D721Med (cell line): ENCODE measurements around the gene GPR45.
"Not testable (repeated sequence)": the region's sequence is repeated elsewhere in the genome, so short reads cannot be mapped to it uniquely, and the experiment has no call there.

Experiments used
- DNase-seq: peaks from one replicate; pipeline ENCODE4 v3.0.0; 2011; ENCODE audit warnings: low spot score; ENCODE audit not compliant: insufficient read length
- FAIRE-seq: peaks from 2 replicates; lab custom pipeline; 2011; peaks lifted over from hg19 to GRCh38; lab: Jason Lieb, UNC
- TF ChIP-seq, protein P1 (sequence below): IDR thresholded peaks from 2 replicates; pipeline ENCODE4 v1.5.1; 2012; ENCODE audit warnings: mild to moderate bottlenecking, control low read depth; ENCODE audit not compliant: insufficient read depth; ENCODE audit errors: missing control alignments

The GPR45 gene

DNA sequence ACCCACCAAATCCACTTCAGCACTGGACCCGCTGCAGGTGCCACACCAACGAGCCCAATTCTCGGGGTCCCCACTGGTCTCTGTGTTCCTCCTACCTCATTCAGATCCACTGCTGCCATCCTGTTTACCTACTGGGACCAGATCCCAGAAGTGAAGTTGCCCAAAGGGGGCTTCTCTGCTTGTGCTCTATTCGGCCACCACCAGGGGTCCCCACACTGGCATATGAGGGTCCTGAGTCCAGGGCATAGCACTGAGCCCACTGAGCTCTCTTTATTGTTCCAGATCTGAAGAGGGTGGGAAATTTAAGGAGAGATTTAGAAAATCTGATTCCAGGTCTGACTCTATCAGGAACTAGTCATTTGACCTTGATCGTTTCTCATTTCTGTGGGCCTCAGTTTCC lies 2.4 kb downstream of the GPR45 start:
- FAIRE-seq (no peak), DNase-seq (no peak)
- TF ChIP-seq, protein P1, sequence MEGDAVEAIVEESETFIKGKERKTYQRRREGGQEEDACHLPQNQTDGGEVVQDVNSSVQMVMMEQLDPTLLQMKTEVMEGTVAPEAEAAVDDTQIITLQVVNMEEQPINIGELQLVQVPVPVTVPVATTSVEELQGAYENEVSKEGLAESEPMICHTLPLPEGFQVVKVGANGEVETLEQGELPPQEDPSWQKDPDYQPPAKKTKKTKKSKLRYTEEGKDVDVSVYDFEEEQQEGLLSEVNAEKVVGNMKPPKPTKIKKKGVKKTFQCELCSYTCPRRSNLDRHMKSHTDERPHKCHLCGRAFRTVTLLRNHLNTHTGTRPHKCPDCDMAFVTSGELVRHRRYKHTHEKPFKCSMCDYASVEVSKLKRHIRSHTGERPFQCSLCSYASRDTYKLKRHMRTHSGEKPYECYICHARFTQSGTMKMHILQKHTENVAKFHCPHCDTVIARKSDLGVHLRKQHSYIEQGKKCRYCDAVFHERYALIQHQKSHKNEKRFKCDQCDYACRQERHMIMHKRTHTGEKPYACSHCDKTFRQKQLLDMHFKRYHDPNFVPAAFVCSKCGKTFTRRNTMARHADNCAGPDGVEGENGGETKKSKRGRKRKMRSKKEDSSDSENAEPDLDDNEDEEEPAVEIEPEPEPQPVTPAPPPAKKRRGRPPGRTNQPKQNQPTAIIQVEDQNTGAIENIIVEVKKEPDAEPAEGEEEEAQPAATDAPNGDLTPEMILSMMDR, result peak; percentile 19

DNA sequence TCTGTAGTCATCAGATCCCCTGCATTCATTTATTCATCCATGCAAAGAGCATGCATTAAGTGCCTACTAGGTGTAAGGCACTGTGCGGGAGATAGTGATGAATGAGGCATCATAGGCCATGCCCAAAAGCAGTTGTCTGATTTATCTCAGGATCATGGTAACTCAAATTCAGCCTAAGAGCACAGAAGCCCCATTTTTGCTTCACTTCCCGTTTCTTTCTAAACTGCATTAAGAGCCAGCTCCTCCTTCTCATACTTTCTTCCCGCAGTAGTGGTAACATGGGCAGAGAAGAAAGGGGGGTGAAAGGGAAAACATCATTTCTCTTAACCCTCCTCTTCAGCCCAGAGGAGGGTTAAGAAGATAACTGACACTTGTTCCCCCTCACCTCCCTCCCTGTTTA lies 2.9 kb downstream of the GPR45 start:
- DNase-seq (no peak), FAIRE-seq (no peak)
- TF ChIP-seq, protein P1, result no peak

DNA sequence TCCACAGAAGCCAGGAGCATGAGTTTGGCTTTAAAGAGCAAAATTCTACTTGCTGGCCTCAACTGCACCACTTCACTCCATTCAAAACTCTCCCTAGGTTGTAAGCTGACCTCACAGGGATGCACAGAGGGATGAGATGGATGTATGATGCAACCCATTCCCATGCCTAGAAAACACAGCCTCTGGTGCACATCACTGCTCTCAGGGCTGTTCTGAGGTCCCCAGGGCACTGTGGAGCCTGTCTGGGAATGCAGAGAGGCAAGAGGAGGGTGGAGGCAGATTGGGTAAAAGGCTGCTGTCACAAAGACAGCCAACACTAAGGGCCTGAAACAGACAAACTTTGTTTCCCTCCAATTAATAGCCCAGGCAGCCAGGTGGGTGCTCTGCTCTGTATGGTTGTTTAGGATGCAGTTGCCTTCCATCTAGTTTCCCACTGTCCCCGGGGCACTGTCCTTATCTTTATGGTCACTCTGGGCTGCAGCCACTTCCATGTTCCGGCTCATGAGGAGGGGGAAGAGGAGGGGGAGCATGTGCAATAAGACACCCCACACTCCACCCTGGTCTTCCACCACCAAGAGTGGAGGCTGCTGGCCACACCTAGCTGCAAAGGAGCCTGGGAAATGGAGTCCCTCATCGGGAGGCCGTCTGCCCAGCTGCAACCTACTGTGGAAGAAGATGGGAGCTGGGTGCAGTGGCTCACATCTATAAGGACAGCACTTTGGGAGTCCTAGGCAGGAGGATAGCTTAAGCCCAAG lies 7.0 kb downstream of the GPR45 start:
- no peak for FAIRE-seq
- TF ChIP-seq, protein P1, result no peak
- no peak for DNase-seq

DNA sequence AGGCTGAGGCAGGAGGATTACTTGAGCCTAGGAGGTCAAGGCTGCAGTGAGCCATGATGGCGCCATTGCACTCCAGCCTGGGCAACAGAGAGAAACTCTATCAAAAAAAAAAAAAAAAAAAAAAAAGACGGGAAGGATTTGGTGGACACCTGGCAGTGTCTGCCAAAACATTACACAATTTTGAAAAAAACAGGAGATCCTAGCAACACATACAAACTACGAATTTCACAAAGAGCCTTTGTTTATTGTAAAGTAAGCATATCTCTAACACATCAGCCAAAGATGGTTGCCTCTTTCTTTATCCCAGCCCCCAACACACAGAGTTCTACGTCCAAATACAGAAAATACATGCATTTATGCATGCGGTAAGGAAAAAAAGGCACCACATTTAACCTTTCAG lies 7.6 kb downstream of the GPR45 start:
- no peak for FAIRE-seq
- TF ChIP-seq, protein P1, result no peak
- no peak for DNase-seq

DNA sequence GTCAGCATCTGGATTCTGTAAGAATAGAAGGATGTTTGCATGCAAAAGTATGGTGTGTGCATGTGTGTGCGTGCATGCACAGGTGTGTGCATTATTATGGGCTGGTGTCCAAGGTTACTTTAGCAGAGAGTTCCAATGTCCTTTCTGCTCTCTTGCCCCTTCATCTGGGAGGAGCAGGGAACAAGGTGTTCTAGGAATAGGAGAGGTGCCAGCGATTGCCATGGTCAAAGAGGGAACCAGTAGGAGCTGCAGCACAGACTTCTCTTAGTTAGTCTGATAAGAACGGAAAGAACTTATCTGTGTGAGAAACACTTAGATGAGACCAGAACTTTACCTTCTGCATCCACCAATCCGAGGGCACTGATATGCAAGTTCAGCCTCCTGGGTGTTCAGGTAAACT lies 8.3 kb downstream of the GPR45 start:
- FAIRE-seq, result no peak
- no peak for DNase-seq
- TF ChIP-seq, protein P1, result no peak

DNA sequence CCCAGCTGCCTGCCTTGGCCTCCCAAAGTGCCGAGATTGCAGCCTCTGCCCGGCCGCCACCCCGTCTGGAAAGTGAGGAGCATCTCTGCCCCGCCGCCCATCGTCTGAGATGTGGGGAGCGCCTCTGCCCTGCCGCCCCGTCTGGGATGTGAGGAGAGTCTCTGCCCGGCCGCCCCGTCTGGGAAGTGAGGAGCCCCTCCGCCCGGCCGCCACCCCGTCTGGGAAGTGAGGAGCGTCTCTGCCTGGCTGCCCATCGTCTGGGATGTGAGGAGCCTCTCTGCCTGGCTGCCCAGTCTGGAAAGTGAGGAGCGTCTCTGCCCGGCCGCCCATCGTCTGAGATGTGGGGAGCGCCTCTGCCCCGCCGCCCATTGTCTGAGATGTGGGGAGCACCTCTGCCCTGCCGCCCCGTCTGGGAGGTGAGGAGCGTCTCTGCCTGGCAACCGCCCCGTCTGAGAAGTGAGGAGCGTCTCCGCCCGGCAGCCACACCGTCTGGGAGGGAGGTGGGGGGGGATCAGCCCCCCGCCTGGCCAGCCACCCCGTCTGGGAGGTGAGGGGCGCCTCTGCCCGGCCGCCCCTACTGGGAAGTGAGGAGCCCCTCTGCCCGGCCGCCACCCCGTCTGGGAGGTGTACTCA lies 9.6 kb downstream of the GPR45 start:
- DNase-seq, FAIRE-seq: not testable (repeated sequence)

DNA sequence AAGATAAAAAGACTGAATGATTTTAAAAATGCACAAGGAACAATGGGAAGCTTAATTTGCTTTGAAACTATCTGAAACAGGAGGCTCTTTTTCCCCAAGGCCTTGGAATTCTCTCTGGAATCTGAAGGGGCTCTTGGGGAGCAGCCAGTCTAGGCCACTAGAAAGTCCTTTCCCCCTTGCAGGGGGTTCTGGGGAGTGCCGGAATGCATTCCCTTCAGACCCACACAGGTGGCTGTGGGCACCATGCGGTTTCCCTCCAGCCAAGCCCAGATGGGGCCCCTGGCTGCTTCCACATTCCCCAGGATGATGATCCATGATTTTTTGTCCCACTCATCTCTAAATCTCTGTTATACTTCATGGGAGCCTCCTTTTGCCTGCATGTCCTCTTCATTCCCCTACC lies 10.7 kb downstream of the GPR45 start:
- TF ChIP-seq, protein P1, result no peak
- FAIRE-seq (no peak), DNase-seq (no peak)
